GM23248 (cell line): ENCODE results near the gene FBXO44.

Experiments used
- EZH2 ChIP-seq: fragments of 200-600 bp; sonication (generic); IDR thresholded peaks from 2 replicates; pipeline ENCODE4 v1.6.1; 2018; ENCODE audit warnings: antibody characterized with exemption, mild to moderate bottlenecking; ENCODE audit not compliant: insufficient read depth, poor library complexity, severe bottlenecking
- EZH2phosphoT487 ChIP-seq: fragments of 200-600 bp; sonication (generic); IDR thresholded peaks from 2 replicates; pipeline ENCODE4 v1.6.1; 2018; ENCODE audit warnings: antibody characterized with exemption, moderate library complexity, mild to moderate bottlenecking, low read depth; ENCODE audit not compliant: insufficient read depth

DNA sequence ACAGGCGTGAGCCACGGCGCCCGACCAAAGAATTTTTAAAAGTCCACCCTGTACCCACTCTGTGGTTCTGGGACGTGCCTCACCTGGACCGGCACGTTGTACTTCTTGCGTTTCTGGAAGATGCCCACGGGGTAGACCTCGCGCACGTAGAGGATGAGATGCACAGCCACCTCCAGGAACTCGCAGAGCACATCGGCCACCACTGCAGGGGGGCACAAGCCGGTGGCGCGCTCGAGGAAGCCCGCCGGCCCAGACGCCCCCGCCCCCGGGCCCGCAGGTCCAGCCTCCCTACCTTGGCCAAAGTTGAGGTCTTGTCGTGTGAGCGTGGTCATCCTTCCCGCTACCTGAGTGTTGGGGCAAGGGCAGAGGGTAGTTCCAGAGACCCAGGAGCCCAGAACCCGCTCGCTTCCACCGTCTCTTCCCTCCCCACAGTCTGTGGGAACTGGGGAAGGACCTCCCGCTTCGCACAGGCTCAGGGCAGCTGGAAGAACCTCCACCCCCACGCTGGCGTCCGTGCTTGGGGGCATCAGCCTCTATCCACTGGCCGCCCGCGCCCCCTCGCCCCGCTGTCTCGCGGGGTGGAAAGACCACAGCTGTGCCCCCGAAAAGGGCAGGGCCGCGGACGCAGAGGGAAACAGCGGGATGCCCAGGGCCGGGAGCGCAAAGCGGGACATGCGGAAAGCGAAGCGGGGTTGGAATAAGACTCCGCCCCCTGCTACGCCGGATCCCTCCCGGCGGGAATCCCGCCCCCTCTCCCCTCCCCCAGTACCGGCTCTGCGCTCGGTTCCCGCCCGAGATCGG lies 25.8 kb downstream of the FBXO44 start:
- TF ChIP-seq EZH2 (no peak), EZH2phosphoT487 (no peak)
